Fibroblast of skin of back (primary cell): ENCODE data around the gene GARIN5A.
"Not testable (repeated sequence)": the region's sequence is repeated elsewhere in the genome, so short reads cannot be mapped to it uniquely, and the experiment has no call there.

ENCODE experiments used
- DNase-seq: peaks from one replicate; pipeline ENCODE4 v3.0.0-alpha.2; 2013

The GARIN5A gene

DNA sequence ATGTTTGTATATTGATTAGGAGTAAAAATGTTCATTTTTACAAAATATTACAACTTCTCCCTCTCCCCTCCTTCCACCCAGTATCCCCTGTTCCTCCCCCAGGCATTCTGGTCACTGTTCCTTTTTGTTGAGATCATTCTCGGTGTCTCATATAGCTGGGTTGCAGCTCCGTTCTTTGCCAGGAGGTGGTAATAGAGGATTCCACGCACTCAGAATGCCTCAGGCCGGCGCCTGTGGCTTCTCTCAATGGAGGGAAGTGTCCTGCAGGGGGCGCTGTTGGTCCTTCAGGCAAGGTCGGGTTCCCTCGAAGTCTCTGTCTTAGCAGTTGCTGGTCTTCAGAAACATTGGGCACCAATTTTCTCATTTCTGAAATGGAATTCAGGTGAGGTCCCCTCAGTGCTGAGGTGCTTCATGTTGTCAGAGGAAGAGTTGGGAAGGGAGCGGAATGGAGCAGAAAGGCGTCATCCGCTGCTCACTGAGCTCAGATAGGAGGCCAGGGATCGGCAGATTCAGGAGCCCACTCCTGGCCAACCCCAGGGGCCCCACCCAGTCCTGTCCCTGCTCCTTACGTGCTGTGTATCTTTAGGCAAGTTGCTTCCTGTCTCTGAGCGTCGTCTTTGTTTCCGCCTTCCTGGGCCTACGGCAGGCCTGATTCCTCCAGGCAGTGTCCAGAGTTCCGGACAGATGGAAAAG, 10.3 kb upstream of the GARIN5A start:
- DNase-seq = peak; percentile 27

- no peak for DNase-seq
These were observed 8.8 kb upstream of the GARIN5A start for GRCh38 chr19:50485284-50485955.

DNA sequence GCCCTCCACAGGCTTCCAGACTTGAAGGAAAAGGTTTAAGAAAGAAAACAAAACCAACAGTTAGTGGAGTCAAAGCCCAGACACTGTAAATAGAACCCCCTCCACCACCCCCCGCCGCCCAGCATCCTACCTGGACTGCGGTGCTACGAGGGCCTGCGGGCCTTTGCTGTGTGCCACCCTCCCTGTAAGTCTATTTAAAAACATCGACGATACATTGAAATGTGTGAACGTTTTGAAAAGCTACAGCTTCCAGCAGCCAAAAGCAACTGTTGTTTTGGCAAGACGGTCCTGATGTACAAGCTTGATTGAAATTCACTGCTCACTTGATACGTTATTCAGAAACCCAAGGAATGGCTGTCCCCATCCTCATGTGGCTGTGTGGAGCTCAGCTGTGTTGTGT, 6.3 kb upstream of the GARIN5A start:
- no peak for DNase-seq

DNA sequence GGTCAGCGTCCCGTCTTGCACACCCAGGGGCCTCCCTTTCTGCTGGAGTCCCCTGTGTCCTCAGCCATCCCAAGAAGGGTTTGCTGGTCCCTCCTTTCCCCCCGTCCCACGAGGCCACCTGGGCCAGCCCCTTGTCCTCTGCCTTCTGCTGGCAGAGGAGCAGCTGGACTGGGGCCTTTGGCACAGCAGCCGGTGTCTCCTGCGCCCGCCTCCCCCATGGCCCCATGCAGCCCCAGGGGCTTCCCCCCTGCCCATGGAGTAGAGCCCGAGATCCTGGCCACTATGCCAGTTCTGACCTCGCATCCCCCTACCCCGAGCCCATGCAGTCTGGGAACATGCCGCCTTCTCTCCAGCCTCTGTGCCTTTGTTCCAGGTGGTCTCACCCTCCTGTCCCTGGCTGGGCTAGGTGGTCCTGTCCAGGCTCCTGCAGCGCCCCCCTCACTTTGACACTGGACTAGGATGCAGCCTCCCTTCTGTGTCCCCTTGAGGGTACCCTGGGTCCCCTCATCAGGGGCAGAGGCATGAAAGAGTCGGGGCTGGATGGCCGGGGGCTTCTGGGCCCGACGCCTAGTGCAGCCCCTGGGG, 5.7 kb upstream of the GARIN5A start:
- no peak for DNase-seq

DNA sequence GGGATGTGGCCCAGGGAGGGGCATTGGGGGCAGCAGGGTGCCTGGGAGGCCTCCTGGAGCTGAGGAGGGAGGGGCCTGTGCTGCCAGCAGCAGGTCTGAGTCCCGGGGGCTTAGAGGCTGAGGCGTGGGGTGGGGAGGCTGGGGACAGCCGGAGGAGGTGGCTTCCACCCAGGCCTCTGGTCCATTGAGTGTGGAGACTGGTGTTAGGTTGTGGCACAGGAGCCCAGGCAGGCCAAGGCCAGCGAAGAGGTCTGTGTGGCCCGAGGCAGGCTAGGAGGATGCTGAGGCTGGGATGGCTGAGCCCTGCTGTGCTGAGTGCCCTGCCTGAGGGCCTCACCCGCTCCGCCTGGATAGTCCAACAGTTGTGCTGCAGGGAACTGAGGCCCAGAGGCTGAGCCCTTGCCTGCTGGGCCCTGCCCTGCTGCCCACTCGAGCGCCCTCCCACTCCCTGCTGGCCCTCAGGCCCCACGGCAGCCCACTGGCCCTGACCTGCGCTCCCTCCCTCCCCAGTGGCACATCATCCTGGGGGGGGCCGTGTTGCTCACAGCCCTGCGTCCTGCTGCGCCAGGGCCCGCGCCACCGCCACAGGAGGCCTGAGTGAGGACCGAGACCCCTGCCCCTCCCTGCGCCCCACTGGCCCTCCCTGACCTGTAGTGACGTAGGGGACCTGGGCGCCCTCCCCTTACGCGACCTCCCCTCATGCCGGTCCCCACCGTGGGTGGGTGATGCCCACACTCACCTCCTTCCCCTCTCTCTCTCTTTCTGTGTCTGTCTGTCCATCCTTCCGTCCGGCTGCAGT, 4.9 kb upstream of the GARIN5A start:
- DNase-seq = no peak

DNA sequence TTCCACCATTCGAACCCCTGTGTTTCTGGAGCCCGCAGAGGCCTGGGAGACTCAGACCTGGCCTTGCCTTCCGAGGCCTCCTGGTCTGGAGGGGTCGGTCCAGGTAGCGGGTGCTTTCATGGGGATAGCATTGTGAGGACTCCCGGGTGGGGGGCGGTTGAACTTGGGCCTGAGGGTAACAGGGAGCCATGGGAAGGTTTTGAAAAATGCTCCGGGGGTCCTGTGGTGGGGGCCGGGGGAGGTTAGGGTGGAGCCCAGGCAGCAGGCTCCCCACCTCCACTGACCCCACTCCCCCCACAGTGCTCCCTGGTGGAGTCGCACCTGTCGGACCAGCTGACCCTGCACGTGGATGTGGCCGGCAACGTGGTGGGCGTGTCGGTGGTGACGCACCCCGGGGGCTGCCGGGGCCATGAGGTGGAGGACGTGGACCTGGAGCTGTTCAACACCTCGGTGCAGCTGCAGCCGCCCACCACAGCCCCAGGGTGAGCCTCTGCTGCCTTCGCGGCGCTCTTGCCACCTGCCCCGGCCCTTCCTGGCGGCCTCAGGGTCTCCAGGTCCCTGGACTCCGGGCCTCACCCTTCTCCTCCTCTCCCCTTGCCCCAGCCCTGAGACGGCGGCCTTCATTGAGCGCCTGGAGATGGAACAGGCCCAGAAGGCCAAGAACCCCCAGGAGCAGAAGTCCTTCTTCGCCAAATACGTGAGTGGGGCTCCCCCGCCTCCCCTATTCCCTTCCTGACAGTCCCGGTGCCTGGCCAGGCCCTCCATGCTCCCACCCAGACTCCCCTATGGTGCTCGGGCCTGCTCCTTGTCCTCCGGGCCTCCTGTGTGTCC, 3.8 kb upstream of the GARIN5A start:
- DNase-seq = no peak

- DNase-seq = no peak
These were observed 3.2 kb upstream of the GARIN5A start for GRCh38 chr19:50479761-50480251.

DNA sequence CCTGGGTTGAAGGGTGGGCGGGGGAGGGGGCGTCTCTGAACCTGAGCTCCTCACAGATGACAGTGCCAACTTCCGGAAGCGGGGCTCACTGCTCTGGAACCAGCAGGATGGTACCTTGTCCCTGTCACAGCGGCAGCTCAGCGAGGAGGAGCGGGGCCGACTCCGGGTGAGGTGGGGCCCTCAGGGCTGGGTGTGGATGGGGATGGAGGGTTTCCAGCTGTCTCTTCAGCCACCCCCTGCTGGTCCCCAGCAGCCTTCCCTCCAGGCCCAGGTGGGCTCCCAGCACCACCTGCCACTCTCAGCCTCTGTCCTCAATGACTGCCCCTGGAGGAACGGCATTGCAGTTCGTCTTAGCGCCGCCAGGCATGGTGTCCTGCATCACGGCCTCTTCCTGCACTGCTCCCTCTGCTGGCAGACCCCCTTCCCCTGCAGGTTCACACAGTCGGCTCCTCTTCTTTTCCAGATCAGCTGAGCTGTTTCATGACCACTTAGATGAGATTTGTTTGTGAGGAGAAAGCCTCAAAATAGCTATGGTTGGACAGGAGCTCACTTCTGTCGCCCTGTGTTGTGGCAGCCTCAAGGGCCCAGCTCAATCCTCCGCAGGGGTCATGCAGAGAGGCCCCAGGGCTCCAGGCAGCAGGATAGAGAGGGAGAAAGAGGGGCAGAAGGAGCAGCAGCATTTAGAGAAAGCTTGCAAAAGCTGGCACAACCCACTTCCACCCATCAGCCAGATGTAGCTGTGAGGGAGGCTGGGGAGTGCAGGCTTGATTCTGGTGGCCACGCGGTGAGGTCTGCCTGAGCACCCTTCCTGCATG, 2.5 kb upstream of the GARIN5A start:
- peak; percentile 41 for DNase-seq

DNA sequence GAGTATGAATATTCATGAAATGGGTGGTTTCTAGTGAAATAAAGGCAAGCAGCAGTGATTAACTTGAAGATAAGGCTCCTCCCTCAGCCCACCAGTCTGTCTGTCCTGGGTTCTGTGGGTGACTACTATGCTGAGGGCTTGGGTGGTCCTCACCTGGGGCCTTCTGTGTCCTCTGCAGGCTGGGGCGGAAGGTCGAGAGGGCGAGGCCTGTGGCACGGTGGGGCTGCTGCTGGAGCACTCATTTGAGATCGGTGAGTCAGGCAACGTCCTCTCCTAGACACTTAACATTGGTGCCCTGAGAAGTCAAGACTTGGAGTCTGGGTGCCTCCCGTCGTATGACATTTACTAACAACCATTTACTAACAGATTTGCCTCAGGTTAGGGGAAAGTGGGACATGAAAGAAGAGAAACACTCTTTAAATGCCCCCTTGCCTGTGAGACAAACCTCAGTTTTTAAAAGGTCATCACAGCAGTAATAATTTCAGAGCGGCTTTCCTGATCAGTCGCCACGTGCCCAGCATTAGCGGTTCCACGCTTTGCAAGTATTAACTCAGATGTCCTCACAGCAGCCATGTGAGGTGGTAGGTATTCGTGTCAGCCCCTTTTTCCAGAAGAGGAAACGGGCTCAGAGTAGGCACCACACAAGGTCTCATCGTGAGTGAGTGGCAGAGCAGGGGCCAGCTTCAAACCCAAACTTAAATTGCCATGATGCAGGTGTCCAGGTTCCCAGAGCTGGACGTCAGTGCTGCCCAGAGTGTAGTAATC, 1.3 kb upstream of the GARIN5A start:
- DNase-seq = no peak

- DNase-seq = no peak
These were observed 225 bp upstream of the GARIN5A start for GRCh38 chr19:50476907-50477238.

DNA sequence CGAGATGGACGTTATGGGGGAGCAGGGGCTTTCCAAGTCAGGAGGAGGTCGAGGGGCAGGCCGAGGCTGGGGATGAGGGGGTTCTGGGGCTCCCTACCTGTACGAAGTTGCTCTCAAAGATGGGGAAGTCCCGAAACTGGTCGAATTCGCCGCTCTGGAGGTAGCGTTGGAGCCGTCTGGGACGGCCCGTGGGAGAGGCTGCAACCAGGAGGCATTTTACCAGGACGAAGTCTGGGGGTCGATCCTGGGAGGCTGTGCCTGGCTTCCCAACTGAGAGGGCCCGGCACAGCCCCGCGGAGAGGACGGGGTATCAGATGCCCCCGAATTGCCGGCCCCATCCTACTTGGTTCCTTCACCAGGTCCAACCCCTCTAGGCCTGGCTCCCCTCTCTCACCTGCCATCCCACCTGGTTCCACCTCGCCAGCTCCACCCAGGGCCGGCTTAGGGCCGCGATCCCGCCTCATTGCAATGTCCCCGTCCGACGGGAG, 868 bp downstream of the GARIN5A start:
- no peak for DNase-seq

- DNase-seq = no peak
These were observed 1.5 kb downstream of the GARIN5A start for GRCh38 chr19:50475101-50475568.

DNA sequence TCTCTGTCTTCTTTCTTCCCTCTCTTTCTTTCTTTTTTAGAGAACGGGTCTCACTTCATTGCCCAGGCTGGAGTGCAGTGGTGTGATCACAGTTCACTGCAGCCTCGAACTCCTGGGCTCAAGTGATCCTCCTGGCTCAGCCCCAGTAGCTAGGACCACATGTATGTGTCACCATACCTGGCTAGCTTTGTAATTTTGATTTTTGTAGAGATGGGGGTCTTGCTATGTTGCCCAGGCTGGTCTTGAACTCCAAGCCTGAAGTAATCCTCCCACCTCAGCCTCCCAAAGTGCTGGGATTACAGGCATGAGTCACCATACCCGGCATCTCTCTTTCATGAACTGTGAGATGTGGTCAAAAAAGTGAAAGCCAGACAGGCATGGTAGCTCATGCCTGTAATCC, 3.3 kb downstream of the GARIN5A start:
- DNase-seq = not testable (repeated sequence)

DNA sequence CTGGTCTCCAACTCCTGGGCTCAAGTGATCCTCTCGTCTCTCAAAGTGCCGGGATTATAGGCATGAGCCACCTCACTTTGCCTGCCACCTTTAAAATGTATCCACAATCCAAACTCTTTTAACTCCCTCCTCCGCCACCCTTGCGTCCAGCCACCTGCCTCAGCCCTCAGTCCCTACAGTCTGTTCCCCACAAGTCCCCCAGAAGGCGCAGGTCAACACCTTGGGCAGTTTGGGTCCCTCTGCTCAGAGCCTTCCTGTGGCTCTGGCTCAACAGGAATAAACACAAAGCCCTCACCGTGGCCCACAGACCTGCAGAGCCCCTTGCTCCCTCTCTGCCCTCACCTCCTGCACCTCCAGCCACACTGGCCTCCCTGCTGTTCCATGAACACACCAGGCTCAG, 7.8 kb downstream of the GARIN5A start:
- no peak for DNase-seq

DNA sequence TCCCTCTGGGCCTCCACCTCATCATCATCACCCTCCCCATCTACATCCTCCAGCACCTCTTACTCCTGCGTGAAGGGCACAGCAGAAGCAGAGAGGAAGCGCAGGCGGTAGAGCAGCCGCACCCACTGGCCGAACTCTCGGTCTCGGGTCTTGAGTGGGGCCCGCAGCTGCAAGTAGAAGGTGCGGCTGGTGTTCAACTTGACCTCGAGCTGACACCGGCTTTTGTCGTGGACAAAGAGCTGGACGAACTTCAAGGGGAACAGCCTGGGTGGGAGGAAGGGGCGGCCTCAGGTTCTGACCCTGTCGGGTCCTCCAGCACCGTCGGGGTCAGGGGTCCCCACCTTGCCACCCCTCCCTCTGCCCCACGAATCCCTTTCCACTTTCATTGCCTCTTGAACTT, 9.1 kb downstream of the GARIN5A start:
- no peak for DNase-seq

- no peak for DNase-seq
These were observed 10.0 kb downstream of the GARIN5A start for GRCh38 chr19:50466706-50467039.

DNA sequence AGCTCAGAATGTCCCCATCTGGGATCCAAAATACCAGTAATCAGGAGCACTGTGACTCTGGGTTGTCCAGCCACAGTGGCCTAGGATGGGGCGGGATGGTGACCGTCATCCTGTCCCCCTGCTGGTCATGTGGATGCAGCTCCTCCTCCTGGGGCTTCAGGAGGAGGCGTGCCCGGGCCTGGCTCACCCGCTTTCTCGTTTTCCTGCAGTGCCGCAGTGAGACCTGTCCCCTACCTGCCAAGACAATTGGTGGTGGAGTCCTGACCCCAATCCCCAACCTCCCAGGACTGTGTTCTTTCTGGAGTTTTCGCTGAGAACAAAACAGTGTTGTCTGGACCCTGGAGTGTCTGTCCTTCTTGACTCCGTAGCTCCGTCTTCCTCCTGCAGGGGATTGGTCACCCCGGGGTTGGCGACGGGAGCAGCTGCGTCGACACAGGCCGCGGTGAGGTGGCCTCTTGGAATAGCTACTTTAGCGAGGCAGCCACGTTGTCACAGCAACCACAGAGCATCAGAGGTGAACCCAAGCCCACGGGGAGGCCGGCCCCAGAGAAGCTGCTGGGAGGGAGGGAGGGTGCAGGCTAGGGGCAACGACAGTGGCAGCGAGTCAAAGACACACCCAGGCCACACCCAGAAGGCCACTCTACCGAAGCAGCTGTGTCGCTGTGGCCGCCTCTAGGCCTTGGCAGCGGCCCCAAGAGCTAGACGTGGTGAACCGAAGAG, 10.5 kb downstream of the GARIN5A start:
- DNase-seq = peak; percentile 13

DNA sequence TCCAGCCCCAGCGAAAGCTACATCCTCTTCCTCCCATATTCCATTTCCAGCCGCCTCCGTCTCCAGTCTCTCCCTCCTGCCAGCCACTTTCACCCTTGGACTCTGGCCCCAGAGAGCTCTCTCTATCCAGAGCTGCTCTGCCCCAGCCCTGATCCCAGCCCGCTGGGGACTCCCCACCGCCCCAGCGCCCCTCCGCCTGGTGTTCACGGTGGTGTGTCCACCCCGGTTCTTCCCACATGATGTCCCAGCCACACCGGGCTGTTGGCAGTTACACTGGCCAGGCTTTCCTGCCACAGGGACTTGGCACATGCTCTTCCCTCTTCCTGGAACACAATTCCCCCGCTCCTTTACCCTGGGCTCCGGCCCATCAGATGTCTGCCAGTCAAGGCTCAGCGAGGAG, 11.6 kb downstream of the GARIN5A start:
- no peak for DNase-seq

GRCh38 chr19:50464348-50464747, 12.3 kb downstream of the GARIN5A start:
- no peak for DNase-seq

- DNase-seq = no peak
These were observed 13.7 kb downstream of the GARIN5A start for GRCh38 chr19:50462970-50463369.
